ENCODE measurements around the gene ATF7IP2.

GRCh38 chr16:10517868-10518267 lies 132.0 kb downstream of the ATF7IP2 start:
- TF ChIP-seq, protein P1, sequence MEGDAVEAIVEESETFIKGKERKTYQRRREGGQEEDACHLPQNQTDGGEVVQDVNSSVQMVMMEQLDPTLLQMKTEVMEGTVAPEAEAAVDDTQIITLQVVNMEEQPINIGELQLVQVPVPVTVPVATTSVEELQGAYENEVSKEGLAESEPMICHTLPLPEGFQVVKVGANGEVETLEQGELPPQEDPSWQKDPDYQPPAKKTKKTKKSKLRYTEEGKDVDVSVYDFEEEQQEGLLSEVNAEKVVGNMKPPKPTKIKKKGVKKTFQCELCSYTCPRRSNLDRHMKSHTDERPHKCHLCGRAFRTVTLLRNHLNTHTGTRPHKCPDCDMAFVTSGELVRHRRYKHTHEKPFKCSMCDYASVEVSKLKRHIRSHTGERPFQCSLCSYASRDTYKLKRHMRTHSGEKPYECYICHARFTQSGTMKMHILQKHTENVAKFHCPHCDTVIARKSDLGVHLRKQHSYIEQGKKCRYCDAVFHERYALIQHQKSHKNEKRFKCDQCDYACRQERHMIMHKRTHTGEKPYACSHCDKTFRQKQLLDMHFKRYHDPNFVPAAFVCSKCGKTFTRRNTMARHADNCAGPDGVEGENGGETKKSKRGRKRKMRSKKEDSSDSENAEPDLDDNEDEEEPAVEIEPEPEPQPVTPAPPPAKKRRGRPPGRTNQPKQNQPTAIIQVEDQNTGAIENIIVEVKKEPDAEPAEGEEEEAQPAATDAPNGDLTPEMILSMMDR (conservative IDR thresholded peaks at IDR 0.05): no peak
- TF ChIP-seq EZH2 (IDR thresholded peaks at IDR 0.05; ENCODE audit: low read depth): no peak

Data from PC-9 (cell line).